ENCODE results near the gene TMEM214. TPM values are rescaled to one million over a fixed set of nuclear protein-coding genes. Genes with fewer than 3 reads are reported as not detected.

TMEM214 gene
- total and polyA plus RNA-seq, 3 donors from 2014 or later: 64.8 to 81.9 (median 73.9) TPM

DNA sequence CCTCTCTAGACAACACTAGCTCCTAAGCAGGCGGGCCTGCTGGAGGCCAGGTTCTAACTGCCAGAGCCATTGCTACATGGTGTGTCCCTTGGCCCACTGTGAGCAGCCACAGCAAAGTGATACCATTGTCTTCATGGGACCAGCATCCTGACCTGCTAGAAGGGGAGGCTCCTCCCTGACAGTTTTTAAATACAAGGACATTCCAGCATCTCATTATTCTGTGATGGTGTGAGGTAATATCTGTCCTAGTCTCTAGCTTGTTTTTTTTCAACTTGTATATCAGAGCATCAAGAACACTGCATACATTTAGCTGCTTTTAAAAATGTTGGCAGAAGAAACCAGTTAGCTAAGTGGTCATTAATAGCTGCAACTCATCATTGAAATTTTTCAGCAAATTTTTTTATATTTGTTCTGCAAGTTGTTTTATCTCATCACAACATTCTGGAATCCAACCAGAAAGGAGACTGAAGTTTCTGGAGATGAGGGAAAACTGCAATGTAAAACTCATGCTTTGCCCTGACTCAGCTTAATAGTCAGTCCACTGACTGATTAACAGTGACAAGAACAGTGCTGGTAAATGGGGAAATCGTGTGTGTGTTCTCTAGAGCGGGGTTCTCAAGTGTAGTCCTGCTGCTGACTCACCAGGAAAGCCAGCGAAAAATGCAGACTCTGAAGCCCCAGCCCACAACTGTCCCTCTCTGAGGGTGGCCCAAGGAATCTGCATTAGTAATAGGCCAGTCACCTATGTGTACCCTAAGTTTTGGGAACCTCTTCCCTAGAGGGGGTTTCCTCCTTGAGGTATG, 44.5 kb upstream of the TMEM214 start:
- no peak overlapping the region for H3K4me3 ChIP-seq
- no peak for DNase-seq
- 57 to 68% methylated on average over 4 of the region's 4 CpGs for WGBS, 2 donors
- H3K4me1 ChIP-seq: no peaks in the 10 kb centered on the region
- intact Hi-C loops (cut with DNase I; ENCODE audit: low total_unique reads): no loop called here
- TF ChIP-seq, protein P1, sequence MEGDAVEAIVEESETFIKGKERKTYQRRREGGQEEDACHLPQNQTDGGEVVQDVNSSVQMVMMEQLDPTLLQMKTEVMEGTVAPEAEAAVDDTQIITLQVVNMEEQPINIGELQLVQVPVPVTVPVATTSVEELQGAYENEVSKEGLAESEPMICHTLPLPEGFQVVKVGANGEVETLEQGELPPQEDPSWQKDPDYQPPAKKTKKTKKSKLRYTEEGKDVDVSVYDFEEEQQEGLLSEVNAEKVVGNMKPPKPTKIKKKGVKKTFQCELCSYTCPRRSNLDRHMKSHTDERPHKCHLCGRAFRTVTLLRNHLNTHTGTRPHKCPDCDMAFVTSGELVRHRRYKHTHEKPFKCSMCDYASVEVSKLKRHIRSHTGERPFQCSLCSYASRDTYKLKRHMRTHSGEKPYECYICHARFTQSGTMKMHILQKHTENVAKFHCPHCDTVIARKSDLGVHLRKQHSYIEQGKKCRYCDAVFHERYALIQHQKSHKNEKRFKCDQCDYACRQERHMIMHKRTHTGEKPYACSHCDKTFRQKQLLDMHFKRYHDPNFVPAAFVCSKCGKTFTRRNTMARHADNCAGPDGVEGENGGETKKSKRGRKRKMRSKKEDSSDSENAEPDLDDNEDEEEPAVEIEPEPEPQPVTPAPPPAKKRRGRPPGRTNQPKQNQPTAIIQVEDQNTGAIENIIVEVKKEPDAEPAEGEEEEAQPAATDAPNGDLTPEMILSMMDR (IDR thresholded peaks at IDR 0.05): no peak
- no peak for TF ChIP-seq POLR2A (IDR thresholded peaks at IDR 0.05)
- H3K27ac ChIP-seq: no peak overlapping the region
- no peaks in the 10 kb centered on the region for H3K36me3 ChIP-seq (ENCODE audit: low read depth, missing control alignments)
- H3K27me3 ChIP-seq: no peaks in the 10 kb centered on the region
- H3K9me3 ChIP-seq: no peaks in the 10 kb centered on the region

DNA sequence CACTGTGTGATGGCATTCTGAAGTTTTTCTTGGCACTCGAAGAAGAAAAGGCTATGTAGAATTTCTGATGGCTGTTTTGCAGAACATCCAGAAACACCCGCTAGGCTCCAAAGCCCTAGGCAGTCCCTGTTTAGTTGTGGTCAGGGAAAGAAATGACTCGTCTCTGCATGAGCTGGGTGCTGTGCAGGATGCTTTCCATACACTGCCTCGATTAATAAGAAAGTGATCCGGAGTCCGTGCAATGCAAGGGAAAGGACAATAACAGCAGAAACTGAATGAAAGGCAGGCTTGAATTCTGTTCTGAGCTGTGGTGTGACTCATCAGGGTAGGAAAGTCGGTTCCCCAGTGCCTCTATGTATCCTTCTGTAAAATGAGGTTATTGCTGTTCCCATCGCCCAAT, 43.6 kb upstream of the TMEM214 start:
- intact Hi-C loops (cut with DNase I; ENCODE audit: low total_unique reads): no loop called here

DNA sequence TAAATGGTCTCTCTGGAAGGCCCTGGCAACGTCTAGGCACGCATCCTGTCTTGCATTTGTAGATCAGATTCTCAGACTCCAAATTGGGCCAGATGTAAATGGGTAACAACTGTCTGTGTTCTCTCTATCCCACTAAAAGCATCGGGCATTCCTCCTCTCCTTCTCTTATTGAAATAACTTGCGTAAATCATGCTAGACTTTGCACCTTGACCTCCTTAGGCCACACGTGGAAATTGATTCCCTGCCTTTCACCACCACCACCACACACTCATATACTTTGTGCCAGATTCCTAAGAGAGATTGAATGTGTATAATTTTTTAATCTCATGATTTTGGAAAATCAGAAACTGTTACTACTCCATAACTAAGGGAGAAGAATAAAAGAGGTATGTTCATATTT, 41.0 kb upstream of the TMEM214 start:
- no peaks in the 10 kb centered on the region for H3K27me3 ChIP-seq
- intact Hi-C loops (cut with DNase I; ENCODE audit: low total_unique reads): no loop called here
- WGBS, 2 donors: 74 to 79% methylated on average over 5 of the region's 5 CpGs

More for the DNA sequence above, 43.6 kb upstream of the TMEM214 start:
- H3K36me3 ChIP-seq (ENCODE audit: low read depth, missing control alignments): no peaks in the 10 kb centered on the region
- TF ChIP-seq POLR2A (IDR thresholded peaks at IDR 0.05): no peak
- TF ChIP-seq, protein P1 (IDR thresholded peaks at IDR 0.05): no peak
- H3K9me3 ChIP-seq: no peaks in the 10 kb centered on the region
- 78 to 83% methylated on average over 8 of the region's 8 CpGs for WGBS, 2 donors
- DNase-seq: no peak
- no peaks in the 10 kb centered on the region for H3K4me1 ChIP-seq
- H3K4me3 ChIP-seq: no peak overlapping the region
- no peaks in the 10 kb centered on the region for H3K27me3 ChIP-seq
- no peak overlapping the region for H3K27ac ChIP-seq

DNA sequence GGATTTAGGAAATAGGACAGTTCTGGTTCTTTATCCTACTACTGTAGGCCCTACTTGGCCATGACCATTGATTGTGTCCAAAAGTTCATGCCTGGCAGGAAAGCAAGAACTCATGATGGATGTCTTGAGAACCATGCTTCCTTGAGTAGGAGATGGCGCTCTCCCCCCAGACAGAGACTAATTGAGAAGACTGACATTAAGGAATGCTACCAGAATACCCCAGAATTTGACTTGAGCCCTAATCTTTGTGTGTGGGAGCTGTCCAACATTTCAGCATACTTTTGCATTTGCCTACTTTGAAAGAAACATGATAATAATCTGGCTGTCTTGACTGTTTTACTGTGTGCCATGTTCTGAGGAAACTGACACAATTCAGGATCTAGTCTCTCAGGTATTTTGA, 39.0 kb upstream of the TMEM214 start:
- DNase-seq: no peak
- Histone ChIP-seq H3K4me1 (no peaks in the 10 kb centered on the region), H3K36me3 (ENCODE audit: low read depth, missing control alignments) (no peaks in the 10 kb centered on the region), H3K4me3 (no peak overlapping the region), H3K27ac (no peak overlapping the region), H3K27me3 (no peaks in the 10 kb centered on the region), H3K9me3 (no peaks in the 10 kb centered on the region)
- intact Hi-C loops (cut with DNase I; ENCODE audit: low total_unique reads): no loop called here
- TF ChIP-seq POLR2A (IDR thresholded peaks at IDR 0.05): no peak
- TF ChIP-seq, protein P1 (IDR thresholded peaks at IDR 0.05): no peak
- WGBS, 2 donors: 92 to 100% methylated on average over 1 of the region's 1 CpG

More for the DNA sequence above, 41.0 kb upstream of the TMEM214 start:
- no peak overlapping the region for H3K4me3 ChIP-seq
- no peak for DNase-seq
- no peak overlapping the region for H3K27ac ChIP-seq
- H3K36me3 ChIP-seq (ENCODE audit: low read depth, missing control alignments): no peaks in the 10 kb centered on the region
- H3K9me3 ChIP-seq: no peaks in the 10 kb centered on the region
- no peak for TF ChIP-seq POLR2A (IDR thresholded peaks at IDR 0.05)
- TF ChIP-seq, protein P1 (IDR thresholded peaks at IDR 0.05): no peak
- no peaks in the 10 kb centered on the region for H3K4me1 ChIP-seq

DNA sequence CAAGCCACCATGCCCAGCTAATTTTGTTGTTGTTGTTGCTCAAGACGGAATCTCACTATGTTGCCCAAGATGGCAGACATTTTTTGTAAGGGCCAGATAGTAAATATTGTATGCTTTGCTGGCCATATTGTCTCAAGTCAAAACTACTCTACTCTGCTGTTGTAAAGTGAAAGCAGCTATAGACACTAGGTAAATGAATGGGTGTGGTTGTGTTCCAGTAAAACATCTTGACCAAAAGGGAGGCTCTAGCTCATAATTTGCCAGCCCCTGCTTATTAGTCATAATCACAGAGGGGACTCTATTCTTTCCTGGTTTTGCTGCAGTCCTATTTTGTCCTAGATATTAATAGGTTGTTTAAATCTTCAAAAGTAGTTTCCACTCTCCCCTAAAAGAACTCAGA, 37.8 kb upstream of the TMEM214 start:
- 67 to 92% methylated on average over 1 of the region's 1 CpG for WGBS, 2 donors
- Histone ChIP-seq H3K4me1 (no peaks in the 10 kb centered on the region), H3K9me3 (no peaks in the 10 kb centered on the region), H3K27ac (no peak overlapping the region), H3K36me3 (ENCODE audit: low read depth, missing control alignments) (no peaks in the 10 kb centered on the region), H3K27me3 (no peaks in the 10 kb centered on the region), H3K4me3 (no peak overlapping the region)
- TF ChIP-seq, protein P1 (IDR thresholded peaks at IDR 0.05): no peak
- intact Hi-C loops (cut with DNase I; ENCODE audit: low total_unique reads): no loop called here
- no peak for DNase-seq
